Erythroblast (primary cell): ENCODE measurements around the gene ERICH4.

Source experiments
- GATA1 ChIP-seq: IDR thresholded peaks from 2 replicates; pipeline ENCODE4 v1.6.1; 2011; ENCODE audit warnings: low read depth, mild to moderate bottlenecking, control low read depth, low read length, moderate library complexity
- POLR2A ChIP-seq: IDR thresholded peaks from 2 replicates; pipeline ENCODE4 v1.6.1; 2011; ENCODE audit warnings: mild to moderate bottlenecking, low read length

DNA sequence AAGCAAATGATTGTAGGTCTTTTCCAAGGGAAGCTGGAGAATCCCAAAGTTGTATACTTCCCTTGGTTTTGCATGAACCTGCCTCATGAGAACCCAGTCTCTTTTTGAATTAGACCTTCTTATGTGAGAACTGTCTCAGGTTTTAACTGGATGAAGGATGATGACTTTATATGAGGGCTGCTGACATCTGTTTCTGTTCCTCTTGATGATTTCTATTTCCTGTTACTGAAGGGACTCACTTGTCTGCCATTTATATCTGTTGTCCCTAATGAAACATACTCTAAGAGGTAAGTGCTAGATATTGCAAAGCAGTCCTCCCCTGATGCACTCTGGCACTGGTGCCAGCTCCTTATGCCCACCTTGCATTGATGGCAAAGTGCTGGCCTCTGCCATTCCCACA is 33.6 kb downstream of the ERICH4 start:
- no peak for TF ChIP-seq POLR2A
- TF ChIP-seq GATA1 = no peak
